Measurements from ENCODE around the gene OR10T2. TPM values are rescaled to one million over a fixed set of nuclear protein-coding genes. Genes with fewer than 3 reads are reported as not detected.

OR10T2 gene
- total and polyA plus RNA-seq, 10 of the 15 experiments (the other 5 are each of a cell fraction or from before 2014, with no cell fraction given): not detected

GRCh38 chr1:158362941-158363340 lies 36.3 kb downstream of the OR10T2 start:
- no peak for DNase-seq (ENCODE audit: low read depth, low spot score)
- intact Hi-C loops (cut with micrococcal nuclease; ENCODE audit: unreplicated experiment): no loop called here
- no peak; the same call in 2 of the 3 replicates for ATAC-seq
- Histone ChIP-seq H3K9me3 (replicated peaks; ENCODE audit: control insufficient read depth, insufficient read depth, low read length) (no peaks in the 10 kb centered on the region), H3K79me2 (ENCODE audit: control insufficient read depth, insufficient read depth, low read length) (no peaks in the 10 kb centered on the region), H3K4me2 (ENCODE audit: control insufficient read depth, insufficient read depth) (no peak overlapping the region), H3K4me3 (no peak overlapping the region), H3K9ac (ENCODE audit: control insufficient read depth, insufficient read depth, low read length) (no peak overlapping the region), H3K27ac (ENCODE audit: control insufficient read depth, insufficient read depth) (no peak overlapping the region), H3K36me3 (ENCODE audit: control insufficient read depth in 2 of 2, insufficient read depth in 2 of 2, low read length in 1 of 2) (no peaks in the 10 kb centered on the region), H2AFZ (ENCODE audit: control insufficient read depth, low read depth, low read length) (no peak overlapping the region), H4K20me1 (ENCODE audit: control insufficient read depth, insufficient read depth) (no peaks in the 10 kb centered on the region), H3K27me3 (replicated peaks in 1 of 2; ENCODE audit: control insufficient read depth in 2 of 2, insufficient read depth in 2 of 2, low read length in 1 of 2) (no peaks in the 10 kb centered on the region), H3K4me1 (ENCODE audit: control insufficient read depth, insufficient read depth, low read length) (no peaks in the 10 kb centered on the region)
- no peak for FAIRE-seq
- CTCF ChIA-PET: no interaction called here
- 0% methylated on average over 1 of the region's 1 CpG for WGBS (ENCODE audit: insufficient coverage, insufficient replicate concordance, low lambda C conversion rate, missing lambda C conversion rate)
- RAD21 ChIA-PET (ENCODE audit: unreplicated experiment): no interaction called here
- in situ Hi-C loops (cut with MboI): no loop called here
- SMC1A ChIA-PET (ENCODE audit: uncharacterized antibody, unreplicated experiment): no interaction called here
- POLR2A ChIA-PET: no interaction called here
- TF ChIP-seq LARP7 (IDR thresholded peaks at IDR 0.05) (no peak), JUNB (IDR thresholded peaks at IDR 0.05) (no peak; the same call in 1 of the 2 replicates), TAF1 (IDR thresholded peaks at IDR 0.05; ENCODE audit: borderline replicate concordance, low read depth, low read length) (no peak), MEF2A (IDR thresholded peaks at IDR 0.05; ENCODE audit: insufficient read depth, low read depth, low read length) (no peak), NR2C1 (IDR thresholded peaks at IDR 0.05) (no peak), PKNOX1 (IDR thresholded peaks at IDR 0.05) (no peak), NR2C2 (IDR thresholded peaks at IDR 0.05; ENCODE audit: borderline replicate concordance, control insufficient read depth, insufficient read length, low read depth) (no peak), STAT3 (IDR thresholded peaks at IDR 0.05; ENCODE audit: low read depth, low read length) (no peak), RUNX3 (IDR thresholded peaks at IDR 0.05; ENCODE audit: low read length) (no peak), ZBTB11 (CRISPR knock-in tag; IDR thresholded peaks at IDR 0.05) (no peak), ZZZ3 (IDR thresholded peaks at IDR 0.05; ENCODE audit: control insufficient read depth, insufficient read length, low read depth) (no peak), USF1 (IDR thresholded peaks at IDR 0.05; ENCODE audit: borderline replicate concordance, extremely low read length, insufficient read depth, low read depth, low read length) (no peak), RBBP5 (conservative IDR thresholded peaks at IDR 0.05) (no peak)
- BruUV-seq (replicated peaks): no TSS peak

Measured in GM12878 (cell line).